Caco-2 (cell line): ENCODE results near the gene TPSG1. TPM values are rescaled to one million over a fixed set of nuclear protein-coding genes. Genes with fewer than 3 reads are reported as not detected.

ENCODE experiments used
- BruUV-seq: library from RNA; stranded (reverse); fragments of 400-500 nt; replicated peaks from 2 replicates; lab custom pipeline; 2021; lab: Mats Ljungman, UMichigan
- CTCF ChIA-PET: fragments of 300-600 bp; sonication (Branson Sonifier 250); formaldehyde crosslinking; loops from one replicate; lab custom pipeline; 2022; ENCODE audit warnings: antibody characterized with exemption; lab: Charles Lee
- POLR2A ChIA-PET: fragments of 300-600 bp; sonication (Branson Sonifier 250); formaldehyde crosslinking; loops from one replicate; lab custom pipeline; 2022; ENCODE audit warnings: antibody characterized with exemption; lab: Charles Lee
- DNase-seq, 2 experiments: peaks; one replicate each; pipeline versions ENCODE4 v3.0.0 to v3.0.0-alpha.2; 2020 to 2022
- H3K27me3 ChIP-seq: replicated peaks from 2 replicates; pipeline ENCODE4 v1.6.0; 2011; ENCODE audit warnings: low read length; ENCODE audit not compliant: control insufficient read depth, insufficient read depth
- H3K36me3 ChIP-seq: 2 replicates; pipeline ENCODE4 v1.5.1; 2011; ENCODE audit warnings: low read length; ENCODE audit not compliant: control insufficient read depth, insufficient read depth
- H3K4me1 ChIP-seq: fragments of 250-450 bp; sonication (Bioruptor Pico); 2 replicates; pipeline ENCODE4 v1.5.1; 2020; ENCODE audit warnings: mild to moderate bottlenecking
- H3K4me3 ChIP-seq: 2 replicates; pipeline ENCODE4 v1.5.1; 2011; ENCODE audit warnings: low read depth, mild to moderate bottlenecking, control low read depth, low read length
- H3K9me3 ChIP-seq: fragments of 250-450 bp; sonication (Bioruptor Pico); 2 replicates; pipeline ENCODE4 v1.5.1; 2020; ENCODE audit warnings: mild to moderate bottlenecking, moderate library complexity
- H3K27ac Mint-ChIP-seq: one replicate; pipeline ENCODE4 v1.8.0; 2022; ENCODE audit warnings: mixed read lengths; ENCODE audit not compliant: unreplicated experiment
- H3K27me3 Mint-ChIP-seq: one replicate; pipeline ENCODE4 v1.8.0; 2022; ENCODE audit warnings: mixed read lengths; ENCODE audit not compliant: insufficient read depth, unreplicated experiment
- H3K36me3 Mint-ChIP-seq: one replicate; pipeline ENCODE4 v1.8.0; 2022; ENCODE audit warnings: mild to moderate bottlenecking, mixed read lengths; ENCODE audit not compliant: insufficient read depth, unreplicated experiment
- H3K4me1 Mint-ChIP-seq: one replicate; pipeline ENCODE4 v1.8.0; 2022; ENCODE audit warnings: low read depth, mixed read lengths; ENCODE audit not compliant: unreplicated experiment
- H3K4me3 Mint-ChIP-seq: one replicate; pipeline ENCODE4 v1.8.0; 2022; ENCODE audit warnings: mild to moderate bottlenecking, moderate library complexity, mixed read lengths; ENCODE audit not compliant: unreplicated experiment
- H3K9me3 Mint-ChIP-seq: one replicate; pipeline ENCODE4 v1.8.0; 2022; ENCODE audit warnings: mixed read lengths; ENCODE audit not compliant: unreplicated experiment
- intact Hi-C: fragments of 100-400 bp; cut with micrococcal nuclease; formaldehyde crosslinking; loops from one replicate; pipeline ENCODE4 v1.10.0; 2022; ENCODE audit not compliant: unreplicated experiment
- total RNA-seq: library from RNA; stranded (reverse); gene quantifications from 2 replicates; pipeline ENCODE4 v1.2.3, GENCODE V29; 2022
- TF ChIP-seq, protein P1 (sequence below), 2 experiments: fragments of 200-600 bp in 1 of 2; IDR thresholded peaks; 1 replicate in 1 of 2; 2 replicates in 1 of 2; pipeline versions ENCODE4 v1.5.1 to v1.8.0; 2011 to 2022; ENCODE audit warnings: antibody characterized with exemption in 1 of 2, control low read depth in 1 of 2, inconsistent platforms in 1 of 2, low read depth in 1 of 2, low read length in 1 of 2, mild to moderate bottlenecking in 1 of 2, moderate library complexity in 1 of 2; ENCODE audit not compliant: insufficient read depth in 1 of 2, severe bottlenecking in 1 of 2, unreplicated experiment in 1 of 2

Gene TPSG1
- total RNA-seq, 1 experiment from 2014 or later: not detected

GRCh38 chr16:1218061-1218929 is 6.8 kb downstream of the TPSG1 start:
- no peaks in the 10 kb centered on the region for H3K36me3 ChIP-seq
- Mint-ChIP-seq H3K27me3 (peaks cover 2% of the 10 kb centered on the region), H3K4me3 (no peak overlapping the region), H3K27ac (no peak overlapping the region), H3K4me1 (no peaks in the 10 kb centered on the region), H3K9me3 (no peaks in the 10 kb centered on the region), H3K36me3 (no peaks in the 10 kb centered on the region)
- no peak for DNase-seq
- TF ChIP-seq, protein P1, sequence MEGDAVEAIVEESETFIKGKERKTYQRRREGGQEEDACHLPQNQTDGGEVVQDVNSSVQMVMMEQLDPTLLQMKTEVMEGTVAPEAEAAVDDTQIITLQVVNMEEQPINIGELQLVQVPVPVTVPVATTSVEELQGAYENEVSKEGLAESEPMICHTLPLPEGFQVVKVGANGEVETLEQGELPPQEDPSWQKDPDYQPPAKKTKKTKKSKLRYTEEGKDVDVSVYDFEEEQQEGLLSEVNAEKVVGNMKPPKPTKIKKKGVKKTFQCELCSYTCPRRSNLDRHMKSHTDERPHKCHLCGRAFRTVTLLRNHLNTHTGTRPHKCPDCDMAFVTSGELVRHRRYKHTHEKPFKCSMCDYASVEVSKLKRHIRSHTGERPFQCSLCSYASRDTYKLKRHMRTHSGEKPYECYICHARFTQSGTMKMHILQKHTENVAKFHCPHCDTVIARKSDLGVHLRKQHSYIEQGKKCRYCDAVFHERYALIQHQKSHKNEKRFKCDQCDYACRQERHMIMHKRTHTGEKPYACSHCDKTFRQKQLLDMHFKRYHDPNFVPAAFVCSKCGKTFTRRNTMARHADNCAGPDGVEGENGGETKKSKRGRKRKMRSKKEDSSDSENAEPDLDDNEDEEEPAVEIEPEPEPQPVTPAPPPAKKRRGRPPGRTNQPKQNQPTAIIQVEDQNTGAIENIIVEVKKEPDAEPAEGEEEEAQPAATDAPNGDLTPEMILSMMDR (IDR thresholded peaks at IDR 0.05; ENCODE audit: insufficient read depth in 1 of 2, low read depth in 1 of 2, low read length in 1 of 2, severe bottlenecking in 1 of 2, unreplicated experiment in 1 of 2): no peak
- no peak overlapping the region for H3K4me3 ChIP-seq
- H3K4me1 ChIP-seq: no peaks in the 10 kb centered on the region
- ChIA-PET CTCF (no interaction called here), POLR2A (no interaction called here)
- H3K9me3 ChIP-seq: no peaks in the 10 kb centered on the region
- H3K27me3 ChIP-seq: no peaks in the 10 kb centered on the region
- no TSS peak for BruUV-seq
- intact Hi-C loops: no loop called here

- TF ChIP-seq, protein P1 (IDR thresholded peaks at IDR 0.05; ENCODE audit: insufficient read depth in 1 of 2, low read depth in 1 of 2, low read length in 1 of 2, severe bottlenecking in 1 of 2, unreplicated experiment in 1 of 2): no peak
- no peak overlapping the region for H3K4me3 Mint-ChIP-seq
- Histone ChIP-seq H3K27me3 (no peaks in the 10 kb centered on the region), H3K4me3 (no peak overlapping the region), H3K4me1 (no peaks in the 10 kb centered on the region), H3K36me3 (no peaks in the 10 kb centered on the region), H3K9me3 (no peaks in the 10 kb centered on the region)
- intact Hi-C loops: no loop called here
- no TSS peak for BruUV-seq
- H3K9me3 Mint-ChIP-seq: no peaks in the 10 kb centered on the region
- H3K27me3 Mint-ChIP-seq: peaks cover 2% of the 10 kb centered on the region
- H3K36me3 Mint-ChIP-seq: no peaks in the 10 kb centered on the region
- CTCF ChIA-PET: no interaction called here
- H3K4me1 Mint-ChIP-seq: no peaks in the 10 kb centered on the region
- POLR2A ChIA-PET: no interaction called here
- DNase-seq: no peak
- no peak overlapping the region for H3K27ac Mint-ChIP-seq
Measured at GRCh38 chr16:1217526-1217925, 7.5 kb downstream of the TPSG1 start.

- Histone ChIP-seq H3K4me1 (no peaks in the 10 kb centered on the region), H3K27me3 (no peaks in the 10 kb centered on the region), H3K36me3 (no peaks in the 10 kb centered on the region), H3K4me3 (no peak overlapping the region), H3K9me3 (no peaks in the 10 kb centered on the region)
- TF ChIP-seq, protein P1 (IDR thresholded peaks at IDR 0.05; ENCODE audit: insufficient read depth in 1 of 2, low read depth in 1 of 2, low read length in 1 of 2, severe bottlenecking in 1 of 2, unreplicated experiment in 1 of 2): no peak
- CTCF ChIA-PET: no interaction called here
- Mint-ChIP-seq H3K36me3 (no peaks in the 10 kb centered on the region), H3K27ac (no peak overlapping the region), H3K27me3 (peaks cover 2% of the 10 kb centered on the region), H3K4me3 (no peak overlapping the region), H3K4me1 (no peaks in the 10 kb centered on the region), H3K9me3 (no peaks in the 10 kb centered on the region)
- no TSS peak for BruUV-seq
- no peak for DNase-seq
- intact Hi-C loops: no loop called here
- POLR2A ChIA-PET: interaction anchor here (0.5 kb wide), 1 partner anchor 880 kb away, joined by 4 read pairs; no protein-coding TSS in a partner anchor
Measured at GRCh38 chr16:1216681-1217400, 8.2 kb downstream of the TPSG1 start.
